SU-DHL-6 (cell line): ENCODE data around the gene AHI1.

Experiments used
- CTCF ChIP-seq: fragments of 200-600 bp; sonication (generic); IDR thresholded peaks from one replicate; pipeline ENCODE4 v1.5.1; 2017; ENCODE audit warnings: antibody characterized with exemption, mild to moderate bottlenecking, low read length, moderate library complexity; ENCODE audit not compliant: insufficient read depth, poor library complexity, severe bottlenecking
- EZH2phosphoT487 ChIP-seq: fragments of 200-600 bp; sonication (generic), shearing (Covaris generic); conservative IDR thresholded peaks from 2 replicates; pipeline ENCODE4 v1.6.1; 2018; ENCODE audit warnings: mild to moderate bottlenecking, antibody characterized with exemption, low read length, moderate library complexity, mixed read lengths

- TF ChIP-seq CTCF (no peak), EZH2phosphoT487 (no peak)
These were observed 7.7 kb upstream of the AHI1 start for GRCh38 chr6:135505222-135505621.
